SJSA1 (cell line): ENCODE measurements around the gene RFTN1. TPM values are rescaled to one million over a fixed set of nuclear protein-coding genes. Genes with fewer than 3 reads are reported as not detected.

Source experiments
- DNase-seq, 2 experiments: peaks; one replicate each; pipeline ENCODE4 v3.0.0-alpha.2; 2015 to 2020; ENCODE audit warnings: low spot score in 2 of 2, low read depth in 1 of 2
- H3K27ac ChIP-seq: fragments of 250-450 bp; sonication (Bioruptor Pico); 2 replicates; pipeline ENCODE4 v1.5.1; 2020; ENCODE audit warnings: mild to moderate bottlenecking, moderate library complexity
- H3K27me3 ChIP-seq: fragments of 250-450 bp; sonication (Bioruptor Pico); replicated peaks from 2 replicates; pipeline ENCODE4 v1.5.1; 2020; ENCODE audit warnings: mild to moderate bottlenecking, moderate library complexity
- H3K36me3 ChIP-seq: fragments of 250-450 bp; sonication (Bioruptor Pico); 2 replicates; pipeline ENCODE4 v1.5.1; 2020; ENCODE audit warnings: mild to moderate bottlenecking
- H3K4me1 ChIP-seq: fragments of 250-450 bp; sonication (Bioruptor Pico); replicated peaks from 2 replicates; pipeline ENCODE4 v1.6.1; 2021; ENCODE audit warnings: mild to moderate bottlenecking
- H3K4me3 ChIP-seq: fragments of 250-450 bp; sonication (Bioruptor Pico); 2 replicates; pipeline ENCODE4 v1.5.1; 2020; ENCODE audit warnings: mild to moderate bottlenecking
- H3K9me3 ChIP-seq: fragments of 250-450 bp; sonication (Bioruptor Pico); replicated peaks from 2 replicates; pipeline ENCODE4 v1.5.1; 2020; ENCODE audit warnings: mild to moderate bottlenecking
- total RNA-seq: library from RNA; depleted of rRNA; stranded (reverse); fragments of >200 nt; shearing (Covaris generic); gene quantifications from 2 replicates; pipeline ENCODE4 v1.2.3, GENCODE V29; 2014

The RFTN1 gene
- total RNA-seq, 1 experiment from 2014 or later: 54.3 TPM

GRCh38 chr3:16350597-16351318 lies 162.7 kb downstream of the RFTN1 start:
- peaks cover 9% of the 10 kb centered on the region for H3K4me1 ChIP-seq

GRCh38 chr3:16349986-16350596 lies 163.4 kb downstream of the RFTN1 start:
- H3K27me3 ChIP-seq: no peaks in the 10 kb centered on the region
- no peaks in the 10 kb centered on the region for H3K9me3 ChIP-seq
- H3K36me3 ChIP-seq: peaks cover 18% of the 10 kb centered on the region
- DNase-seq: peak in 1 of 2 experiments; percentile 10
- H3K27ac ChIP-seq: no peak overlapping the region
- peaks cover 9% of the 10 kb centered on the region for H3K4me1 ChIP-seq
- no peak overlapping the region for H3K4me3 ChIP-seq

More at GRCh38 chr3:16350597-16351318, 162.7 kb downstream of the RFTN1 start:
- Histone ChIP-seq H3K36me3 (peaks cover 18% of the 10 kb centered on the region), H3K27ac (no peak overlapping the region), H3K4me3 (no peak overlapping the region), H3K27me3 (no peaks in the 10 kb centered on the region), H3K9me3 (no peaks in the 10 kb centered on the region)
- no peak for DNase-seq

- peaks cover 19% of the 10 kb centered on the region for H3K36me3 ChIP-seq
- H3K4me1 ChIP-seq: peaks cover 9% of the 10 kb centered on the region
- DNase-seq: no peak
- H3K9me3 ChIP-seq: no peaks in the 10 kb centered on the region
- no peaks in the 10 kb centered on the region for H3K27me3 ChIP-seq
- no peak overlapping the region for H3K4me3 ChIP-seq
- no peak overlapping the region for H3K27ac ChIP-seq
Observed at GRCh38 chr3:16347548-16347947, 166.0 kb downstream of the RFTN1 start.

GRCh38 chr3:16346413-16347081 lies 167.0 kb downstream of the RFTN1 start:
- H3K4me1 ChIP-seq: peaks cover 9% of the 10 kb centered on the region
- peaks cover 20% of the 10 kb centered on the region for H3K36me3 ChIP-seq
- no peaks in the 10 kb centered on the region for H3K27me3 ChIP-seq
- H3K4me3 ChIP-seq: no peak overlapping the region
- no peaks in the 10 kb centered on the region for H3K9me3 ChIP-seq
- DNase-seq: no peak
- no peak overlapping the region for H3K27ac ChIP-seq

- no peaks in the 10 kb centered on the region for H3K9me3 ChIP-seq
- no peak for DNase-seq
- no peak overlapping the region for H3K27ac ChIP-seq
- H3K4me1 ChIP-seq: peaks cover 5% of the 10 kb centered on the region
- H3K36me3 ChIP-seq: peaks cover 7% of the 10 kb centered on the region; the same call in 1 of the 2 replicates
- H3K4me3 ChIP-seq: no peak overlapping the region
- no peaks in the 10 kb centered on the region for H3K27me3 ChIP-seq
Observed at GRCh38 chr3:16343101-16343500, 170.4 kb downstream of the RFTN1 start.

- no peaks in the 10 kb centered on the region; the same call in 1 of the 2 replicates for H3K9me3 ChIP-seq
- peaks cover 15% of the 10 kb centered on the region for H3K36me3 ChIP-seq
- peak; percentile 50 to 55 for DNase-seq
- no peaks in the 10 kb centered on the region for H3K27me3 ChIP-seq
- H3K4me3 ChIP-seq: no peak overlapping the region
- peaks cover 11% of the 10 kb centered on the region for H3K4me1 ChIP-seq
- peak overlapping the region; percentile 51 for H3K27ac ChIP-seq
Observed at GRCh38 chr3:16338999-16339398, 174.5 kb downstream of the RFTN1 start.

GRCh38 chr3:16337856-16338540 lies 175.5 kb downstream of the RFTN1 start:
- no peak for DNase-seq
- H3K4me1 ChIP-seq: peaks cover 18% of the 10 kb centered on the region
- no peaks in the 10 kb centered on the region; the same call in 1 of the 2 replicates for H3K9me3 ChIP-seq
- no peaks in the 10 kb centered on the region for H3K27me3 ChIP-seq
- no peak overlapping the region for H3K4me3 ChIP-seq
- H3K36me3 ChIP-seq: peaks cover 15% of the 10 kb centered on the region
- H3K27ac ChIP-seq: no peak overlapping the region

GRCh38 chr3:16336825-16337224 lies 176.7 kb downstream of the RFTN1 start:
- Histone ChIP-seq H3K27ac (no peak overlapping the region), H3K9me3 (no peaks in the 10 kb centered on the region; the same call in 1 of the 2 replicates), H3K27me3 (no peaks in the 10 kb centered on the region), H3K4me3 (no peak overlapping the region), H3K36me3 (peaks cover 13% of the 10 kb centered on the region), H3K4me1 (peaks cover 24% of the 10 kb centered on the region)
- no peak for DNase-seq

- Histone ChIP-seq H3K4me1 (peaks cover 24% of the 10 kb centered on the region), H3K27me3 (no peaks in the 10 kb centered on the region), H3K36me3 (peaks cover 22% of the 10 kb centered on the region), H3K9me3 (peaks cover 7% of the 10 kb centered on the region), H3K4me3 (no peak overlapping the region), H3K27ac (no peak overlapping the region)
- DNase-seq: no peak
Observed at GRCh38 chr3:16335772-16336645, 177.5 kb downstream of the RFTN1 start.

GRCh38 chr3:16335333-16335732 lies 178.2 kb downstream of the RFTN1 start:
- Histone ChIP-seq H3K4me1 (peaks cover 24% of the 10 kb centered on the region), H3K4me3 (no peak overlapping the region), H3K36me3 (peaks cover 28% of the 10 kb centered on the region), H3K27me3 (no peaks in the 10 kb centered on the region), H3K27ac (no peak overlapping the region), H3K9me3 (peaks cover 7% of the 10 kb centered on the region)
- no peak for DNase-seq

- peak in 1 of 2 experiments; percentile 24 for DNase-seq
- H3K9me3 ChIP-seq: peaks cover 7% of the 10 kb centered on the region
- no peak overlapping the region; the same call in 1 of the 2 replicates for H3K27ac ChIP-seq
- H3K27me3 ChIP-seq: no peaks in the 10 kb centered on the region
- peaks cover 24% of the 10 kb centered on the region for H3K4me1 ChIP-seq
- H3K36me3 ChIP-seq: peaks cover 32% of the 10 kb centered on the region
- no peak overlapping the region for H3K4me3 ChIP-seq
Observed at GRCh38 chr3:16334909-16335308, 178.6 kb downstream of the RFTN1 start.

- peaks cover 7% of the 10 kb centered on the region for H3K9me3 ChIP-seq
- no peaks in the 10 kb centered on the region for H3K27me3 ChIP-seq
- peak overlapping the region; percentile 40 for H3K27ac ChIP-seq
- peaks cover 32% of the 10 kb centered on the region for H3K36me3 ChIP-seq
- no peak overlapping the region for H3K4me3 ChIP-seq
- DNase-seq: peak in 1 of 2 experiments; percentile 54
- H3K4me1 ChIP-seq: peaks cover 19% of the 10 kb centered on the region
Observed at GRCh38 chr3:16332904-16333426, 180.5 kb downstream of the RFTN1 start.
